Endothelial cell of umbilical vein (primary cell): ENCODE results near the gene SLC19A1. TPM values are rescaled to one million over a fixed set of nuclear protein-coding genes. Genes with fewer than 3 reads are reported as not detected.
A peak's percentile ranks its signal among the peaks of the same experiment; 100 is the strongest.

ENCODE experiments used
- BruUV-seq: library from RNA; stranded (reverse); fragments of 400-500 nt; replicated peaks from 2 replicates; lab custom pipeline; 2021; lab: Mats Ljungman, UMichigan
- CTCF ChIA-PET: fragments of 300-600, 350-600 bp; sonication (Branson Sonifier 250); formaldehyde crosslinking; loops from one replicate; lab custom pipeline; 2021; ENCODE audit warnings: antibody characterized with exemption, inconsistent platforms; lab: Charles Lee
- POLR2A ChIA-PET: fragments of 300-600, 350-600 bp; sonication (Branson Sonifier 250); formaldehyde crosslinking; loops from one replicate; lab custom pipeline; 2021; ENCODE audit warnings: antibody characterized with exemption, inconsistent platforms; lab: Charles Lee
- DNase-seq: peaks from one replicate; pipeline ENCODE4 v3.0.0-alpha.2; 2011; ENCODE audit warnings: low read depth, low spot score
- FAIRE-seq: peaks from 2 replicates; lab custom pipeline; 2011; peaks lifted over from hg19 to GRCh38; lab: Jason Lieb, UNC
- H2AFZ ChIP-seq: 2 replicates; pipeline ENCODE4 v1.6.0; 2012; ENCODE audit warnings: low read depth, low read length, control low read depth, inconsistent platforms
- H3K27ac ChIP-seq: 2 replicates; pipeline ENCODE4 v1.5.1; 2011; ENCODE audit warnings: low read depth, mild to moderate bottlenecking, control low read depth, low read length, moderate library complexity; ENCODE audit not compliant: insufficient read depth
- H3K27me3 ChIP-seq, 2 experiments: 2 replicates each; pipeline versions ENCODE4 v1.6.0 to v1.6.1; 2011; ENCODE audit warnings: low read length in 2 of 2, mixed read lengths in 1 of 2; ENCODE audit not compliant: control insufficient read depth in 2 of 2, insufficient read depth in 2 of 2
- H3K36me3 ChIP-seq, 2 experiments: 2 replicates in 1 of 2; 3 replicates in 1 of 2; pipeline ENCODE4 v1.5.1; 2011; ENCODE audit warnings: low read length in 2 of 2, mild to moderate bottlenecking in 1 of 2, moderate library complexity in 1 of 2; ENCODE audit not compliant: control insufficient read depth in 2 of 2, insufficient read depth in 2 of 2; ENCODE audit errors: extremely low read depth in 1 of 2
- H3K4me1 ChIP-seq: 3 replicates; pipeline ENCODE4 v1.5.1; 2011; ENCODE audit warnings: mild to moderate bottlenecking, low read length; ENCODE audit not compliant: control insufficient read depth, insufficient read depth; ENCODE audit errors: extremely low read depth
- H3K4me2 ChIP-seq: 2 replicates; pipeline ENCODE4 v1.6.1; 2011; ENCODE audit warnings: low read length, control low read depth, mixed read lengths; ENCODE audit not compliant: insufficient read depth
- H3K4me3 ChIP-seq, 3 experiments: fragments of 200-600 bp in 1 of 3; sonication (generic), shearing (Covaris generic) in 1 of 3; replicated peaks in 1 of 3; 2 replicates each; pipeline ENCODE4 v1.5.1; 2011 to 2016; ENCODE audit warnings: control low read depth in 3 of 3, low read length in 3 of 3, mild to moderate bottlenecking in 2 of 3, inconsistent platforms in 1 of 3, low read depth in 1 of 3, moderate library complexity in 1 of 3; ENCODE audit not compliant: insufficient read depth in 1 of 3
- H3K79me2 ChIP-seq: 2 replicates; pipeline ENCODE4 v1.6.0; 2012; ENCODE audit warnings: low read length, inconsistent platforms; ENCODE audit not compliant: control insufficient read depth, insufficient read depth
- H3K9ac ChIP-seq: replicated peaks from 2 replicates; pipeline ENCODE3; 2011; ENCODE audit warnings: low read length, control low read depth; ENCODE audit not compliant: insufficient read depth; ENCODE audit errors: extremely low read depth
- H3K9me1 ChIP-seq: replicated peaks from 3 replicates; pipeline ENCODE4 v1.6.0; 2011; ENCODE audit warnings: mild to moderate bottlenecking, low read length; ENCODE audit not compliant: control insufficient read depth, insufficient read depth; ENCODE audit errors: extremely low read depth
- H3K9me3 ChIP-seq: replicated peaks from 2 replicates; pipeline ENCODE4 v1.5.1; 2012; ENCODE audit warnings: low read length, inconsistent platforms; ENCODE audit not compliant: control insufficient read depth, insufficient read depth
- H4K20me1 ChIP-seq: replicated peaks from 2 replicates; pipeline ENCODE3; 2011; ENCODE audit warnings: mild to moderate bottlenecking, low read length; ENCODE audit not compliant: control insufficient read depth, insufficient read depth; ENCODE audit errors: extremely low read depth
- EZH2 ChIP-seq: IDR thresholded peaks from 2 replicates; pipeline ENCODE4 v1.6.1; 2012; ENCODE audit warnings: borderline replicate concordance, low read depth, mild to moderate bottlenecking, moderate library complexity, low read length, inconsistent platforms; ENCODE audit not compliant: severe bottlenecking
- FOS ChIP-seq: IDR thresholded peaks from 2 replicates; pipeline ENCODE4 v1.6.1; 2011; ENCODE audit warnings: mild to moderate bottlenecking, low read length, moderate library complexity, borderline replicate concordance; ENCODE audit not compliant: insufficient read depth
- JUN ChIP-seq: IDR thresholded peaks from 2 replicates; pipeline ENCODE4 v1.6.1; 2011; ENCODE audit warnings: borderline replicate concordance, low read depth; ENCODE audit not compliant: insufficient read length, insufficient read depth
- MYC ChIP-seq: IDR thresholded peaks from one replicate; pipeline ENCODE4 v1.6.1; 2011; ENCODE audit warnings: mild to moderate bottlenecking, low read depth, low read length
- POLR2A ChIP-seq: IDR thresholded peaks from 2 replicates; pipeline ENCODE4 v1.6.1; 2012; ENCODE audit warnings: low read depth, mild to moderate bottlenecking, control low read depth, low read length
- POLR2AphosphoS5 ChIP-seq: IDR thresholded peaks from 2 replicates; pipeline ENCODE4 v1.6.1; 2012; ENCODE audit warnings: low read depth, mild to moderate bottlenecking, control low read depth, low read length, moderate library complexity; ENCODE audit not compliant: insufficient read depth
- dilution Hi-C: fragments of 300-500 bp; cut with MboI; formaldehyde crosslinking; loops from one replicate; pipeline ENCODE4 v1.15.0; 2019; ENCODE audit warnings: low sequenced_read_pairs; ENCODE audit not compliant: extremely low pct_ligation_motif_present
- intact Hi-C: fragments of 100-400 bp; cut with micrococcal nuclease; formaldehyde crosslinking; loops from one replicate; pipeline ENCODE4 v1.10.0; 2022
- polyA plus RNA-seq, 4 experiments: library from polyadenylated mRNA; depleted of rRNA in 3 of 4; stranded (reverse) in 3 of 4; unstranded in 1 of 4; fragments of >200 nt; gene quantifications; 2 replicates each; pipeline versions ENCODE4 v1.2.1 to v1.2.3, GENCODE V29; 2011 to 2012; ENCODE audit warnings: missing spikeins in 1 of 4
- total RNA-seq: library from RNA; stranded (reverse); gene quantifications from 2 replicates; pipeline ENCODE4 v1.2.3, GENCODE V29; 2021
- TF ChIP-seq, protein P1 (sequence below): IDR thresholded peaks from 2 replicates; pipeline ENCODE4 v1.6.1; 2011; ENCODE audit not compliant: insufficient read depth, insufficient read length
- TF ChIP-seq, protein P2 (sequence below), 2 donors: IDR thresholded peaks; 1 replicate in 1 of 2; 2 replicates in 1 of 2; pipeline ENCODE4 v1.5.1; 2011; ENCODE audit warnings: low read length in 2 of 2, mild to moderate bottlenecking in 2 of 2, moderate library complexity in 2 of 2, control low read depth in 1 of 2, inconsistent platforms in 1 of 2, low read depth in 1 of 2; ENCODE audit not compliant: insufficient read depth in 1 of 2; ENCODE audit errors: extremely low read depth in 1 of 2

SLC19A1 gene
- total and polyA plus RNA-seq, 2 donors (not counting 3 experiments of a cell fraction or from before 2014, with no cell fraction given), result 36.3 to 54.6 TPM

DNA sequence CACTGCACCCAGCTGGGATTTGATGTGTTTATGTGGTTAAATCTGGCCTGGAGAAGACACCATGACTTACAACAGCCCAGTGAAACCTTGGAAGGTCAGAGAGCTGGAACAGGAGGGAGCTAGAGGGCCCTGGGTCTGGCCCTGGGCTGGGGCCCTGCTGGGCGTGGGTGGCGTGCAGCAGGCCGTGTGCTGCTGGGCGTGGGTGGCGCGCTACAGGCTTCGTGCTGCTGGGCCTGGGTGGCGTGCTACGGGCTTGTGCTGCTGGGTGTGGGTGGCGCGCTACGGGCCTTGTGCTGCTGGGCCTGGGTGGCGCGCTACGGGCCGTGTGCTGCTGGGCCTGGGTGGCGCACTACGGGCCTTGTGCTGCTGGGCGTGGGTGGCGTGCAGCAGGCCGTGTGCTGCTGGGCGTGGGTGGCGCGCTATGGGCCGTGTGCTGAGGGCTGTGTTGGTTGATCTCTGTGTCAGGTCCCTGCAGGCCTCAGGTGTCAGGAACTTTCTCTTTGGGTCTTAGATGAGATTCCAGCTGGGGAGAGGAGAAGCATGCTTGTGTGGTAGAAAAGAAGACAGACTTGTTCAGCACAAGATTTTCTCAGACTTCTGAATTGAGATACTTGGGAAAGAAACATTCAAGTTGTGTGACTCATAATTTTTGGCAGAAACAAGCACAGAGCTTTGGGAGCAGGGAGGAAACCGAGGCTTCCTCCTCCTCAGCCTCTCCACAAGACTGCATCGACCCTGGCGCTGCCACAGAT, 71.3 kb downstream of the SLC19A1 start:
- no peaks in the 10 kb centered on the region for H3K9me1 ChIP-seq
- intact Hi-C loops (loop anchor here (1.0 to 10.0 kb wide), 3 partner anchors 64 to 177 kb away; no protein-coding TSS in a partner anchor), dilution Hi-C loops (no loop called here)
- BruUV-seq, result no TSS peak
- peak overlapping the region; percentile 2 for H3K9ac ChIP-seq
- H3K79me2 ChIP-seq, result peaks cover 25% of the 10 kb centered on the region
- POLR2A ChIA-PET, result no interaction called here
- H3K9me3 ChIP-seq, result no peaks in the 10 kb centered on the region
- CTCF ChIA-PET, result interaction anchor here (0.9 to 1.7 kb wide), 10 partner anchors 8 to 330 kb away, joined by 3 to 9 read pairs (median 4); no protein-coding TSS in a partner anchor
- no peak overlapping the region for H2AFZ ChIP-seq
- FAIRE-seq (peak; percentile 97), DNase-seq (peak; percentile 87)
- TF ChIP-seq, protein P1, sequence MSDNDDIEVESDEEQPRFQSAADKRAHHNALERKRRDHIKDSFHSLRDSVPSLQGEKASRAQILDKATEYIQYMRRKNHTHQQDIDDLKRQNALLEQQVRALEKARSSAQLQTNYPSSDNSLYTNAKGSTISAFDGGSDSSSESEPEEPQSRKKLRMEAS, result no peak
- peak; percentile 61 for TF ChIP-seq JUN
- TF ChIP-seq POLR2AphosphoS5, result peak; percentile 56
- peak; percentile 76 for TF ChIP-seq FOS
- no peak for TF ChIP-seq MYC
- peak overlapping the region; percentile 79 for H3K27ac ChIP-seq
- no peak overlapping the region for H3K4me2 ChIP-seq
- H4K20me1 ChIP-seq, result no peaks in the 10 kb centered on the region
- no peak overlapping the region for H3K4me3 ChIP-seq
- peaks cover 22% of the 10 kb centered on the region for H3K4me1 ChIP-seq
- no peaks in the 10 kb centered on the region for H3K27me3 ChIP-seq
- peaks cover 6 to 17% of the 10 kb centered on the region in 2 experiments for H3K36me3 ChIP-seq

DNA sequence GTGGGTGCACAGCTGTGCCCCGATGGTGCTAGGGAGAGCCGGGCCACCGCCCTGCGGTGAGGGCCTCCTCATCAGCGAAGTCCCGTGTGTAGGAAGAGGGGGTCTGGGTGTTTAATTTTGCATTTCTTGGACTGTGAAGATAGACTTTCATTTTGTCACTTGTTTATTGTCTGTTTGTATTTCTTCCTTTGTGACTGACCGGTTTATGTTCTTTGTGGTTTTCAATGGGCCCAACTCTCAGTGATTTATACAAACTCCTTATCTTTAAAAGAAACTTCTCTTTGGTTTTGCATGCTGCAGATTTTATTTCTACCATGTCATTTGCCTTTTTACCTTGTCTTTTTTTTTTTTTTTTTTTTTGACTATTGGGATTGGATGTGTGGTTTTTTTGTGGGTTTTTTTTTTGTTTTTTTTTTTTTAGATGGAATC, 72.1 kb downstream of the SLC19A1 start:
- DNase-seq (no peak), FAIRE-seq (no peak)
- Histone ChIP-seq H4K20me1 (no peaks in the 10 kb centered on the region), H3K4me1 (peaks cover 22% of the 10 kb centered on the region), H3K9ac (no peak overlapping the region), H3K4me3 (no peak overlapping the region), H3K36me3 (peaks cover 6 to 13% of the 10 kb centered on the region in 2 experiments), H3K27ac (no peak overlapping the region), H3K4me2 (no peak overlapping the region), H3K79me2 (peaks cover 33% of the 10 kb centered on the region), H3K9me3 (no peaks in the 10 kb centered on the region), H3K9me1 (no peaks in the 10 kb centered on the region), H2AFZ (no peak overlapping the region), H3K27me3 (no peaks in the 10 kb centered on the region)
- ChIA-PET POLR2A (no interaction called here), CTCF (interaction anchor here (1.7 kb wide), 1 partner anchor 177 kb away, joined by 9 read pairs; no protein-coding TSS in a partner anchor)
- intact Hi-C loops (loop anchor here (10.0 kb wide), 1 partner anchor 65 kb away; no protein-coding TSS in a partner anchor), dilution Hi-C loops (no loop called here)
- TF ChIP-seq EZH2 (no peak), MYC (no peak), POLR2AphosphoS5 (no peak), POLR2A (no peak)
- TF ChIP-seq, protein P1, result no peak
- TF ChIP-seq, protein P2, sequence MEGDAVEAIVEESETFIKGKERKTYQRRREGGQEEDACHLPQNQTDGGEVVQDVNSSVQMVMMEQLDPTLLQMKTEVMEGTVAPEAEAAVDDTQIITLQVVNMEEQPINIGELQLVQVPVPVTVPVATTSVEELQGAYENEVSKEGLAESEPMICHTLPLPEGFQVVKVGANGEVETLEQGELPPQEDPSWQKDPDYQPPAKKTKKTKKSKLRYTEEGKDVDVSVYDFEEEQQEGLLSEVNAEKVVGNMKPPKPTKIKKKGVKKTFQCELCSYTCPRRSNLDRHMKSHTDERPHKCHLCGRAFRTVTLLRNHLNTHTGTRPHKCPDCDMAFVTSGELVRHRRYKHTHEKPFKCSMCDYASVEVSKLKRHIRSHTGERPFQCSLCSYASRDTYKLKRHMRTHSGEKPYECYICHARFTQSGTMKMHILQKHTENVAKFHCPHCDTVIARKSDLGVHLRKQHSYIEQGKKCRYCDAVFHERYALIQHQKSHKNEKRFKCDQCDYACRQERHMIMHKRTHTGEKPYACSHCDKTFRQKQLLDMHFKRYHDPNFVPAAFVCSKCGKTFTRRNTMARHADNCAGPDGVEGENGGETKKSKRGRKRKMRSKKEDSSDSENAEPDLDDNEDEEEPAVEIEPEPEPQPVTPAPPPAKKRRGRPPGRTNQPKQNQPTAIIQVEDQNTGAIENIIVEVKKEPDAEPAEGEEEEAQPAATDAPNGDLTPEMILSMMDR (IDR thresholded peaks at IDR 0.05; ENCODE audit: extremely low read depth in 1 of 2, insufficient read depth in 1 of 2, low read depth in 1 of 2, low read length in 2 of 2), result no peak
- no TSS peak for BruUV-seq
